T-helper 1 cell treated with Interleukin-12 subunit alpha and Interleukin-12 subunit beta and Interleukin-4 antibody, amounts not matched to agents 30 μg/mL and 1 μg/mL, for 36 hours (primary cell): ENCODE measurements around the gene SMARCC1.

Source experiments
- H3K27ac Mint-ChIP-seq: one replicate; pipeline ENCODE4 v1.8.0; 2021; ENCODE audit warnings: mild to moderate bottlenecking, mixed read lengths
- H3K27me3 Mint-ChIP-seq: one replicate; pipeline ENCODE4 v1.8.0; 2021; ENCODE audit warnings: low read depth, mixed read lengths
- H3K36me3 Mint-ChIP-seq: one replicate; pipeline ENCODE4 v1.8.0; 2021; ENCODE audit warnings: low read depth, mixed read lengths
- H3K4me1 Mint-ChIP-seq: one replicate; pipeline ENCODE4 v1.8.0; 2021; ENCODE audit warnings: low read depth, mixed read lengths
- H3K4me3 Mint-ChIP-seq: one replicate; pipeline ENCODE4 v1.8.0; 2021; ENCODE audit warnings: mild to moderate bottlenecking, moderate library complexity, mixed read lengths
- H3K9me3 Mint-ChIP-seq: one replicate; pipeline ENCODE4 v1.8.0; 2021; ENCODE audit warnings: mixed read lengths

The SMARCC1 gene

GRCh38 chr3:47701388-47701787 is 80.3 kb downstream of the SMARCC1 start:
- Mint-ChIP-seq H3K4me3 (no peak overlapping the region), H3K4me1 (no peaks in the 10 kb centered on the region), H3K9me3 (no peaks in the 10 kb centered on the region), H3K27ac (no peak overlapping the region), H3K36me3 (peaks cover 21% of the 10 kb centered on the region), H3K27me3 (no peaks in the 10 kb centered on the region)

GRCh38 chr3:47692158-47692557 is 89.5 kb downstream of the SMARCC1 start:
- Mint-ChIP-seq H3K36me3 (peaks cover 28% of the 10 kb centered on the region), H3K27ac (no peak overlapping the region), H3K4me3 (no peak overlapping the region), H3K9me3 (no peaks in the 10 kb centered on the region), H3K27me3 (no peaks in the 10 kb centered on the region), H3K4me1 (no peaks in the 10 kb centered on the region)

GRCh38 chr3:47688488-47688887 is 93.2 kb downstream of the SMARCC1 start:
- no peak overlapping the region for H3K27ac Mint-ChIP-seq
- no peaks in the 10 kb centered on the region for H3K4me1 Mint-ChIP-seq
- H3K4me3 Mint-ChIP-seq = no peak overlapping the region
- no peaks in the 10 kb centered on the region for H3K27me3 Mint-ChIP-seq
- H3K9me3 Mint-ChIP-seq = no peaks in the 10 kb centered on the region
- H3K36me3 Mint-ChIP-seq = peaks cover 28% of the 10 kb centered on the region

GRCh38 chr3:47685037-47685436 is 96.7 kb downstream of the SMARCC1 start:
- H3K27me3 Mint-ChIP-seq = no peaks in the 10 kb centered on the region
- H3K9me3 Mint-ChIP-seq = no peaks in the 10 kb centered on the region
- no peak overlapping the region for H3K27ac Mint-ChIP-seq
- H3K4me3 Mint-ChIP-seq = no peak overlapping the region
- H3K4me1 Mint-ChIP-seq = no peaks in the 10 kb centered on the region
- peaks cover 24% of the 10 kb centered on the region for H3K36me3 Mint-ChIP-seq

- Mint-ChIP-seq H3K27ac (no peak overlapping the region), H3K27me3 (no peaks in the 10 kb centered on the region), H3K4me3 (no peak overlapping the region), H3K4me1 (peaks cover 2% of the 10 kb centered on the region), H3K9me3 (no peaks in the 10 kb centered on the region), H3K36me3 (peaks cover 26% of the 10 kb centered on the region)
These were observed 100.7 kb downstream of the SMARCC1 start for GRCh38 chr3:47681016-47681415.

GRCh38 chr3:47678446-47679338 is 103.0 kb downstream of the SMARCC1 start:
- H3K9me3 Mint-ChIP-seq = no peaks in the 10 kb centered on the region
- H3K27me3 Mint-ChIP-seq = no peaks in the 10 kb centered on the region
- H3K27ac Mint-ChIP-seq = no peak overlapping the region
- peaks cover 37% of the 10 kb centered on the region for H3K36me3 Mint-ChIP-seq
- peaks cover 2% of the 10 kb centered on the region for H3K4me1 Mint-ChIP-seq
- no peak overlapping the region for H3K4me3 Mint-ChIP-seq

- Mint-ChIP-seq H3K27me3 (no peaks in the 10 kb centered on the region), H3K9me3 (no peaks in the 10 kb centered on the region), H3K4me3 (no peak overlapping the region), H3K36me3 (peaks cover 22% of the 10 kb centered on the region), H3K4me1 (no peaks in the 10 kb centered on the region), H3K27ac (no peak overlapping the region)
These were observed 112.5 kb downstream of the SMARCC1 start for GRCh38 chr3:47669026-47669749.

- H3K27me3 Mint-ChIP-seq = no peaks in the 10 kb centered on the region
- H3K36me3 Mint-ChIP-seq = peaks cover 10% of the 10 kb centered on the region
- H3K4me1 Mint-ChIP-seq = no peaks in the 10 kb centered on the region
- H3K27ac Mint-ChIP-seq = no peak overlapping the region
- H3K9me3 Mint-ChIP-seq = no peaks in the 10 kb centered on the region
- no peak overlapping the region for H3K4me3 Mint-ChIP-seq
These were observed 115.6 kb downstream of the SMARCC1 start for GRCh38 chr3:47666118-47666517.

- no peak overlapping the region for H3K27ac Mint-ChIP-seq
- H3K9me3 Mint-ChIP-seq = no peaks in the 10 kb centered on the region
- no peak overlapping the region for H3K4me3 Mint-ChIP-seq
- H3K27me3 Mint-ChIP-seq = no peaks in the 10 kb centered on the region
- H3K4me1 Mint-ChIP-seq = no peaks in the 10 kb centered on the region
- peaks cover 15% of the 10 kb centered on the region for H3K36me3 Mint-ChIP-seq
These were observed 117.2 kb downstream of the SMARCC1 start for GRCh38 chr3:47664519-47664918.

- Mint-ChIP-seq H3K27me3 (no peaks in the 10 kb centered on the region), H3K4me3 (no peak overlapping the region), H3K9me3 (peaks cover 3% of the 10 kb centered on the region), H3K27ac (no peak overlapping the region), H3K4me1 (no peaks in the 10 kb centered on the region), H3K36me3 (peaks cover 20% of the 10 kb centered on the region)
These were observed 118.0 kb downstream of the SMARCC1 start for GRCh38 chr3:47663630-47664240.

GRCh38 chr3:47661121-47661752 is 120.5 kb downstream of the SMARCC1 start:
- Mint-ChIP-seq H3K9me3 (peaks cover 12% of the 10 kb centered on the region), H3K4me1 (no peaks in the 10 kb centered on the region), H3K36me3 (peaks cover 36% of the 10 kb centered on the region), H3K27ac (no peak overlapping the region), H3K4me3 (no peak overlapping the region), H3K27me3 (no peaks in the 10 kb centered on the region)

GRCh38 chr3:47658444-47658843 is 123.2 kb downstream of the SMARCC1 start:
- Mint-ChIP-seq H3K4me1 (no peaks in the 10 kb centered on the region), H3K36me3 (peaks cover 37% of the 10 kb centered on the region), H3K9me3 (peaks cover 12% of the 10 kb centered on the region), H3K27me3 (no peaks in the 10 kb centered on the region), H3K27ac (no peak overlapping the region), H3K4me3 (no peak overlapping the region)

GRCh38 chr3:47652142-47652541 is 129.6 kb downstream of the SMARCC1 start:
- Mint-ChIP-seq H3K4me3 (no peak overlapping the region), H3K27ac (no peak overlapping the region), H3K4me1 (peaks cover 2% of the 10 kb centered on the region), H3K9me3 (no peaks in the 10 kb centered on the region), H3K36me3 (peaks cover 20% of the 10 kb centered on the region), H3K27me3 (no peaks in the 10 kb centered on the region)

GRCh38 chr3:47650294-47650693 is 131.4 kb downstream of the SMARCC1 start:
- Mint-ChIP-seq H3K36me3 (peaks cover 12% of the 10 kb centered on the region), H3K4me1 (peaks cover 2% of the 10 kb centered on the region), H3K27ac (no peak overlapping the region), H3K9me3 (no peaks in the 10 kb centered on the region), H3K27me3 (no peaks in the 10 kb centered on the region), H3K4me3 (no peak overlapping the region)
